Fibroblast of lung (primary cell): ENCODE measurements around the gene FGF4. TPM values are rescaled to one million over a fixed set of nuclear protein-coding genes. Genes with fewer than 3 reads are reported as not detected.
A peak's percentile ranks its signal among the peaks of the same experiment; 100 is the strongest.

Experiments
- DNase-seq, 2 donors: peaks; one replicate each; pipeline versions ENCODE4 v3.0.0 to v3.0.0-alpha.2; 2010; ENCODE audit warnings: low read depth in 2 of 2
- H2AFZ ChIP-seq: 2 replicates; pipeline ENCODE4 v1.5.1; 2012; ENCODE audit warnings: low read length, control low read depth, inconsistent platforms
- H3K27ac ChIP-seq: 2 replicates; pipeline ENCODE4 v1.5.1; 2011; ENCODE audit warnings: low read length, control low read depth; ENCODE audit not compliant: insufficient read depth
- H3K27me3 ChIP-seq: 2 replicates; pipeline ENCODE4 v1.5.1; 2011; ENCODE audit warnings: mild to moderate bottlenecking, low read length; ENCODE audit not compliant: control insufficient read depth, insufficient read depth
- H3K36me3 ChIP-seq: 2 replicates; pipeline ENCODE4 v1.5.1; 2011; ENCODE audit warnings: low read length; ENCODE audit not compliant: control insufficient read depth, insufficient read depth
- H3K4me1 ChIP-seq: 2 replicates; pipeline ENCODE4 v1.5.1; 2011; ENCODE audit warnings: low read length; ENCODE audit not compliant: control insufficient read depth, insufficient read depth; ENCODE audit errors: extremely low read depth
- H3K4me2 ChIP-seq: 2 replicates; pipeline ENCODE4 v1.5.1; 2011; ENCODE audit warnings: low read length, control low read depth; ENCODE audit not compliant: insufficient read depth; ENCODE audit errors: extremely low read depth
- H3K4me3 ChIP-seq, 4 experiments: fragments of 200-600 bp in 1 of 4; sonication (generic) in 1 of 4; replicated peaks in 1 of 4; 2 replicates each; pipeline ENCODE4 v1.5.1; 2011 to 2016; ENCODE audit warnings: low read length in 4 of 4, low read depth in 3 of 4, mild to moderate bottlenecking in 3 of 4, control low read depth in 2 of 4, inconsistent platforms in 1 of 4, mixed read lengths in 1 of 4; ENCODE audit not compliant: insufficient read depth in 1 of 4; ENCODE audit errors: control extremely low read depth in 1 of 4
- H3K79me2 ChIP-seq: 2 replicates; pipeline ENCODE4 v1.5.1; 2012; ENCODE audit warnings: mild to moderate bottlenecking, low read length, inconsistent platforms; ENCODE audit not compliant: control insufficient read depth, insufficient read depth
- H3K9ac ChIP-seq: 2 replicates; pipeline ENCODE4 v1.5.1; 2011; ENCODE audit warnings: mild to moderate bottlenecking, low read length, control low read depth; ENCODE audit not compliant: insufficient read depth
- H3K9me3 ChIP-seq: 2 replicates; pipeline ENCODE4 v1.5.1; 2012; ENCODE audit warnings: low read depth, low read length; ENCODE audit not compliant: control insufficient read depth, insufficient read depth
- H4K20me1 ChIP-seq: 2 replicates; pipeline ENCODE4 v1.5.1; 2011; ENCODE audit warnings: low read length; ENCODE audit not compliant: control insufficient read depth, insufficient read depth; ENCODE audit errors: extremely low read depth
- EZH2 ChIP-seq: IDR thresholded peaks from 2 replicates; pipeline ENCODE4 v1.5.1; 2012; ENCODE audit warnings: low read length, control low read depth, mild to moderate bottlenecking; ENCODE audit errors: missing control alignments
- polyA plus RNA-seq, 2 donors: library from polyadenylated mRNA; depleted of rRNA in 1 of 2; stranded (reverse) in 1 of 2; unstranded in 1 of 2; fragments of >200 nt; gene quantifications; 2 replicates each; pipeline ENCODE4 v1.2.1, GENCODE V29; 2011 to 2012; ENCODE audit warnings: missing spikeins in 1 of 2
- total RNA-seq: library from RNA; depleted of rRNA; stranded (reverse); fragments of >200 nt; gene quantifications from 2 replicates; pipeline ENCODE4 v1.2.1, GENCODE V29; 2014
- TF ChIP-seq, protein P1 (sequence below), 2 donors: IDR thresholded peaks in 1 of 2; conservative IDR thresholded peaks in 1 of 2; 1 replicate in 1 of 2; 2 replicates in 1 of 2; pipeline ENCODE4 v1.5.1; 2011 to 2012; ENCODE audit warnings: low read length in 2 of 2, control low read depth in 1 of 2, inconsistent platforms in 1 of 2, low read depth in 1 of 2, mild to moderate bottlenecking in 1 of 2

FGF4 gene
- total and polyA plus RNA-seq, 2 donors (not counting 1 experiment from before 2014, with no cell fraction given): not detected

GRCh38 chr11:69778373-69778772, 3.2 kb upstream of the FGF4 start:
- Histone ChIP-seq H3K27ac (no peak overlapping the region), H3K4me1 (no peaks in the 10 kb centered on the region), H3K9me3 (no peaks in the 10 kb centered on the region), H2AFZ (no peak overlapping the region), H3K9ac (no peak overlapping the region), H3K27me3 (peaks cover 26% of the 10 kb centered on the region), H4K20me1 (no peaks in the 10 kb centered on the region), H3K4me3 (no peak overlapping the region), H3K4me2 (no peak overlapping the region), H3K79me2 (no peaks in the 10 kb centered on the region), H3K36me3 (no peaks in the 10 kb centered on the region)
- TF ChIP-seq EZH2: no peak
- TF ChIP-seq, protein P1, sequence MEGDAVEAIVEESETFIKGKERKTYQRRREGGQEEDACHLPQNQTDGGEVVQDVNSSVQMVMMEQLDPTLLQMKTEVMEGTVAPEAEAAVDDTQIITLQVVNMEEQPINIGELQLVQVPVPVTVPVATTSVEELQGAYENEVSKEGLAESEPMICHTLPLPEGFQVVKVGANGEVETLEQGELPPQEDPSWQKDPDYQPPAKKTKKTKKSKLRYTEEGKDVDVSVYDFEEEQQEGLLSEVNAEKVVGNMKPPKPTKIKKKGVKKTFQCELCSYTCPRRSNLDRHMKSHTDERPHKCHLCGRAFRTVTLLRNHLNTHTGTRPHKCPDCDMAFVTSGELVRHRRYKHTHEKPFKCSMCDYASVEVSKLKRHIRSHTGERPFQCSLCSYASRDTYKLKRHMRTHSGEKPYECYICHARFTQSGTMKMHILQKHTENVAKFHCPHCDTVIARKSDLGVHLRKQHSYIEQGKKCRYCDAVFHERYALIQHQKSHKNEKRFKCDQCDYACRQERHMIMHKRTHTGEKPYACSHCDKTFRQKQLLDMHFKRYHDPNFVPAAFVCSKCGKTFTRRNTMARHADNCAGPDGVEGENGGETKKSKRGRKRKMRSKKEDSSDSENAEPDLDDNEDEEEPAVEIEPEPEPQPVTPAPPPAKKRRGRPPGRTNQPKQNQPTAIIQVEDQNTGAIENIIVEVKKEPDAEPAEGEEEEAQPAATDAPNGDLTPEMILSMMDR (conservative IDR thresholded peaks at IDR 0.05 in 1 of 2, IDR thresholded peaks at IDR 0.05 in 1 of 2; ENCODE audit: low read depth in 1 of 2, low read length in 2 of 2): no peak
- DNase-seq: no peak

- Histone ChIP-seq H3K27me3 (peaks cover 36% of the 10 kb centered on the region), H3K36me3 (no peaks in the 10 kb centered on the region), H3K4me3 (no peak overlapping the region), H2AFZ (no peak overlapping the region), H3K4me2 (no peak overlapping the region), H3K9me3 (no peaks in the 10 kb centered on the region), H3K27ac (no peak overlapping the region), H4K20me1 (no peaks in the 10 kb centered on the region), H3K4me1 (no peaks in the 10 kb centered on the region), H3K79me2 (no peaks in the 10 kb centered on the region), H3K9ac (no peak overlapping the region)
- TF ChIP-seq EZH2: peak; percentile 75
- TF ChIP-seq, protein P1 (conservative IDR thresholded peaks at IDR 0.05 in 1 of 2, IDR thresholded peaks at IDR 0.05 in 1 of 2; ENCODE audit: low read depth in 1 of 2, low read length in 2 of 2): no peak
- no peak for DNase-seq
Measured at GRCh38 chr11:69774354-69775162, 583 bp downstream of the FGF4 start.

- H3K36me3 ChIP-seq: no peaks in the 10 kb centered on the region
- no peak overlapping the region for H2AFZ ChIP-seq
- no peak overlapping the region for H3K9ac ChIP-seq
- H3K27ac ChIP-seq: no peak overlapping the region
- peaks cover 36% of the 10 kb centered on the region for H3K27me3 ChIP-seq
- H3K4me3 ChIP-seq: no peak overlapping the region
- H3K9me3 ChIP-seq: no peaks in the 10 kb centered on the region
- H3K79me2 ChIP-seq: no peaks in the 10 kb centered on the region
- TF ChIP-seq, protein P1 (conservative IDR thresholded peaks at IDR 0.05 in 1 of 2, IDR thresholded peaks at IDR 0.05 in 1 of 2; ENCODE audit: low read depth in 1 of 2, low read length in 2 of 2): no peak
- TF ChIP-seq EZH2: no peak
- no peaks in the 10 kb centered on the region for H4K20me1 ChIP-seq
- no peak for DNase-seq
- H3K4me2 ChIP-seq: no peak overlapping the region
- H3K4me1 ChIP-seq: no peaks in the 10 kb centered on the region
Measured at GRCh38 chr11:69773626-69774353, 1.4 kb downstream of the FGF4 start.
